ENCODE data around the gene TMEM176A. TPM values are rescaled to one million over a fixed set of nuclear protein-coding genes. Genes with fewer than 3 reads are reported as not detected.

TMEM176A gene
- total RNA-seq, 1 donor from 2014 or later: 31.5 TPM

DNA sequence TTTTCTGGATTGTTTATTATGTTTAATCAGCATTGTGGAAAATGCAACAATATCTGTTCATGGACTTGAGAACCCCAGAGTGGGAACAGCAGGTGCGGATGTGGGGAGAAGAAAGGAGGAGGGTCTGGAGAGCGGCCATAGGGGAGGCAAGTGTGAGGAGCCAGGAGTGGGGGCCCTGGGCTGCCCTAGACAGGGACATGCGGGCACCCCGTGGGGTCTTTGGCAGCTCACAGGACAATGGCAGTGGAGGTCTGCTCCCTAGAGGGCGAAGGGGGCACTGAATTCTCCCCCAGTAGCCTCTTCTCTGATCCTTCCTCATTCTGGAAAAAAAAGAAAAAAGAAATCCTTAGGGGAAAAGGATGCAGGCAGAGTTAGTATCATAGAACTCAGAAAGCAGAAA lies 9.3 kb upstream of the TMEM176A start:
- Histone ChIP-seq H3K9me3 (no peaks in the 10 kb centered on the region), H3K36me3 (no peaks in the 10 kb centered on the region), H3K27me3 (no peaks in the 10 kb centered on the region), H3K4me3 (no peak overlapping the region), H3K4me1 (no peaks in the 10 kb centered on the region), H3K27ac (no peak overlapping the region)
- no peak for DNase-seq (ENCODE audit: low spot score in 2 of 2)
- TF ChIP-seq CTCF (IDR thresholded peaks at IDR 0.05): no peak
- intact Hi-C loops (cut with DNase I): no loop called here

GRCh38 chr7:150791746-150792452 lies 8.7 kb upstream of the TMEM176A start:
- H3K27me3 ChIP-seq: no peaks in the 10 kb centered on the region
- intact Hi-C loops (cut with DNase I): no loop called here
- TF ChIP-seq CTCF (IDR thresholded peaks at IDR 0.05): no peak
- H3K9me3 ChIP-seq: no peaks in the 10 kb centered on the region
- no peaks in the 10 kb centered on the region for H3K36me3 ChIP-seq
- H3K4me3 ChIP-seq: no peak overlapping the region
- H3K27ac ChIP-seq: no peak overlapping the region
- no peak for DNase-seq (ENCODE audit: low spot score in 2 of 2)
- H3K4me1 ChIP-seq: no peaks in the 10 kb centered on the region

DNA sequence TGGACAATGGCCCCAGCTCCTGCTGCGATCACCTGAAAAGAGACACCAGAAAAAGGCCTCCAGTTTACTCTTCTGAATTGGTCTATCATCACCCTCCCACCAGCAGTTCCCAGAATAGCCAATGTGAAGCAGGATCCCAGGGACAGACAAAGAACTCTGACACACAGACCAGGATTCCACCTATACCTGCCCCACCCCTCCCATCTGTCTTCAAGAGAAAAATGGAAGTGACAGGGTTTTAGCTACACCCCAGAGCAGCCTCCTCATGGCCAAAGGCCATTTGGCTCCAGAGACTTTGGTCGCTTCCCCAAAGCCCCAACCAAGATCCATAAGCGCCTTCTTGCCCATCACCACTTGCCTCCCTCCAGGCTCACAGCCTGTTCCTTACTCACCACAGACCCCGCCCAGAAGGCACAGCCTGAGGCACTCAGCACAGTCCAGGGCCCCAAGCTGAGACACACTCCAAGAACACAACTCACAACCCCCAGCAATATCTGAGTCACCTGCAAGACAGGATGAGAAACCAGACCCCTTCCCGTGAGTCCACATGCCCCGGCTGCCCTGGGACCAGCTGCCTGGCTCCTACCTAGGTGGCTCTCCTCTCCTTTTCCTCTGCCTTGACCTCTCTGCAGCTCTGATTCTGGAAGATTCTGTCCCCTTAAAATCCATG lies 6.9 kb upstream of the TMEM176A start:
- Histone ChIP-seq H3K4me1 (no peaks in the 10 kb centered on the region), H3K36me3 (no peaks in the 10 kb centered on the region), H3K27me3 (no peaks in the 10 kb centered on the region), H3K27ac (no peak overlapping the region), H3K4me3 (no peak overlapping the region), H3K9me3 (no peaks in the 10 kb centered on the region)
- no peak for TF ChIP-seq CTCF (IDR thresholded peaks at IDR 0.05)
- DNase-seq (ENCODE audit: low spot score in 2 of 2): no peak
- intact Hi-C loops (cut with DNase I): no loop called here

- H3K9me3 ChIP-seq: no peaks in the 10 kb centered on the region
- H3K27ac ChIP-seq: no peak overlapping the region
- no peak for TF ChIP-seq CTCF (IDR thresholded peaks at IDR 0.05)
- no peak overlapping the region for H3K4me3 ChIP-seq
- intact Hi-C loops (cut with DNase I): no loop called here
- peaks cover 10% of the 10 kb centered on the region for H3K27me3 ChIP-seq
- DNase-seq (ENCODE audit: low spot score in 2 of 2): no peak
- no peaks in the 10 kb centered on the region for H3K4me1 ChIP-seq
- H3K36me3 ChIP-seq: no peaks in the 10 kb centered on the region
Observed at GRCh38 chr7:150797661-150798060, 2.9 kb upstream of the TMEM176A start.

DNA sequence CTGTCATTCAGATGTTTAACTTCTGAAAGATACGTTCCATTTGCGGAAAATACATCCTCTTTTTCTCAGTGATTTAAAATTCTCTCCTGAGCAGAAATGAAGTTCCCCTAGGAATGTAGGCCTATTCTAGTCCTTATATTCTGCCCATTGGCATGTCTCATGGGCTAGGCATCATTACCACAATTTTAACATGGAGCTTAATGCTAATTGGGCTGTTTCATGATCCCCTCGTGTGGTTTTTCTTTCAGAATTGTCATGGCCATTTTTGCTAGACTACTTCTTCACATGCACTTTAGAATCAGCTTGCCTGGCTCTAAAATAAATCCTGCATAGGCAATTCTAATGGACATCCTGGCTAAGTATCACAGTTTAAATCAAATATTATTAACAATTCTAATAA lies 1.4 kb upstream of the TMEM176A start:
- Histone ChIP-seq H3K4me1 (no peaks in the 10 kb centered on the region), H3K27ac (no peak overlapping the region), H3K27me3 (peaks cover 10% of the 10 kb centered on the region), H3K9me3 (no peaks in the 10 kb centered on the region), H3K36me3 (no peaks in the 10 kb centered on the region), H3K4me3 (peak overlapping the region in 1 of 2 donors; percentile 63)
- TF ChIP-seq CTCF (IDR thresholded peaks at IDR 0.05): no peak
- no peak for DNase-seq (ENCODE audit: low spot score in 2 of 2)
- intact Hi-C loops (cut with DNase I): no loop called here

Measured in ascending aorta (tissue), 2 donors.